SK-N-SH treated with all-trans-retinoic acid at 6 μM for 48 hours (cell line): Measurements from ENCODE around the gene RAMP2.

Experiments used
- CSRNP3 ChIP-seq: fragments of 250-450 bp; sonication (Bioruptor Pico); IDR thresholded peaks from 2 replicates; pipeline ENCODE4 v1.5.1; 2021; ENCODE audit warnings: mild to moderate bottlenecking, moderate library complexity
- OSR1 ChIP-seq: fragments of 250-450 bp; sonication (Bioruptor Pico); IDR thresholded peaks from 2 replicates; pipeline ENCODE4 v1.8.0; 2022; ENCODE audit warnings: moderate library complexity, mild to moderate bottlenecking, inconsistent platforms
- PATZ1 ChIP-seq: fragments of 250-450 bp; sonication (Bioruptor Pico); IDR thresholded peaks from 2 replicates; pipeline ENCODE4 v1.8.0; 2020; ENCODE audit warnings: mild to moderate bottlenecking, moderate library complexity, borderline replicate concordance
- SNAI2 ChIP-seq: fragments of 250-450 bp; sonication (Bioruptor Pico); IDR thresholded peaks from 2 replicates; pipeline ENCODE4 v1.5.0; 2020; ENCODE audit warnings: mild to moderate bottlenecking, moderate library complexity
- TCF4 ChIP-seq: fragments of 250-450 bp; sonication (Bioruptor Pico); IDR thresholded peaks from 2 replicates; pipeline ENCODE4 v1.8.0; 2021; ENCODE audit warnings: mild to moderate bottlenecking, moderate library complexity, borderline replicate concordance
- TSHZ2 ChIP-seq: fragments of 250-450 bp; sonication (Bioruptor Pico); IDR thresholded peaks from 2 replicates; pipeline ENCODE4 v1.5.0; 2020; ENCODE audit warnings: mild to moderate bottlenecking, moderate library complexity

- TF ChIP-seq SNAI2 (CRISPR knock-in tag) (no peak), TCF4 (CRISPR knock-in tag) (no peak), OSR1 (no peak), PATZ1 (no peak), CSRNP3 (CRISPR knock-in tag) (no peak), TSHZ2 (CRISPR knock-in tag) (no peak)
Measured at GRCh38 chr17:42784811-42785592, 24.0 kb downstream of the RAMP2 start.
